Measurements from ENCODE around the gene MYD88.
A peak's percentile ranks its signal among the peaks of the same experiment; 100 is the strongest.

Gene MYD88

GRCh38 chr3:38163841-38164642 lies 25.6 kb downstream of the MYD88 start:
- H3K4me3 ChIP-seq (ENCODE audit: low read length) = peak overlapping the region; percentile 64
- no peak for DNase-seq (ENCODE audit: low read depth)
- no peak for TF ChIP-seq CTCF (conservative IDR thresholded peaks at IDR 0.05; ENCODE audit: low read length)

- DNase-seq (ENCODE audit: low read depth) = no peak
- H3K4me3 ChIP-seq (ENCODE audit: low read length) = peak overlapping the region; percentile 64
- no peak for TF ChIP-seq CTCF (conservative IDR thresholded peaks at IDR 0.05; ENCODE audit: low read length)
Observed at GRCh38 chr3:38164643-38164951, 26.1 kb downstream of the MYD88 start.

- peak; percentile 100 for DNase-seq (ENCODE audit: low read depth)
- TF ChIP-seq CTCF (conservative IDR thresholded peaks at IDR 0.05; ENCODE audit: low read length) = no peak
- peak within 1 kb of the TSS; percentile 64 for H3K4me3 ChIP-seq (ENCODE audit: low read length)
Observed at GRCh38 chr3:38164952-38165721, 26.7 kb downstream of the MYD88 start, which contains the start of gene OXSR1. Gene OXSR1, plus strand, starts transcription at chr3:38165537. Its CDS starts 340 bp downstream, at chr3:38165877.

GRCh38 chr3:38165722-38166387 lies 27.4 kb downstream of the MYD88 start:
- DNase-seq (ENCODE audit: low read depth) = peak; percentile 51
- H3K4me3 ChIP-seq (ENCODE audit: low read length) = peak overlapping the region; percentile 64
- no peak for TF ChIP-seq CTCF (conservative IDR thresholded peaks at IDR 0.05; ENCODE audit: low read length)

- DNase-seq (ENCODE audit: low read depth) = no peak
- H3K4me3 ChIP-seq (ENCODE audit: low read length) = no peak overlapping the region; the same call in 1 of the 2 replicates
- TF ChIP-seq CTCF (conservative IDR thresholded peaks at IDR 0.05; ENCODE audit: low read length) = no peak
Observed at GRCh38 chr3:38167591-38167990, 29.1 kb downstream of the MYD88 start.

GRCh38 chr3:38168151-38169026 lies 29.9 kb downstream of the MYD88 start:
- DNase-seq (ENCODE audit: low read depth) = peak; percentile 56

More at GRCh38 chr3:38168151-38169026, 29.9 kb downstream of the MYD88 start:
- H3K4me3 ChIP-seq (ENCODE audit: low read length) = no peak overlapping the region; the same call in 1 of the 2 replicates
- no peak for TF ChIP-seq CTCF (conservative IDR thresholded peaks at IDR 0.05; ENCODE audit: low read length)
